Upper lobe of right lung (tissue), 1 donor: Measurements from ENCODE around the gene S100G. TPM values are rescaled to one million over a fixed set of nuclear protein-coding genes. Genes with fewer than 3 reads are reported as not detected.
"Not testable (repeated sequence)": the region's sequence is repeated elsewhere in the genome, so short reads cannot be mapped to it uniquely, and the experiment has no call there.

Experiments
- ATAC-seq: fragments of 200-7000 bp; cut with Tn5 transposase; one replicate; pipeline ENCODE4 v1.9.1; 2020; ENCODE audit warnings: mild to moderate bottlenecking, moderate library complexity
- DNase-seq: peaks from one replicate; pipeline ENCODE4 v3.0.0-alpha.2; 2020
- H3K27ac ChIP-seq: fragments of 200-600 bp; one replicate; pipeline ENCODE4 v1.8.0; 2022
- H3K27me3 ChIP-seq: fragments of 200-600 bp; one replicate; pipeline ENCODE4 v1.8.0; 2022; ENCODE audit warnings: mild to moderate bottlenecking
- H3K36me3 ChIP-seq: fragments of 200-600 bp; one replicate; pipeline ENCODE4 v1.8.0; 2022
- H3K4me1 ChIP-seq: fragments of 200-600 bp; one replicate; pipeline ENCODE4 v1.8.0; 2022
- H3K4me3 ChIP-seq: fragments of 200-600 bp; one replicate; pipeline ENCODE4 v1.8.0; 2022; ENCODE audit warnings: mild to moderate bottlenecking
- H3K9me3 ChIP-seq: fragments of 200-600 bp; one replicate; pipeline ENCODE4 v1.8.0; 2022
- intact Hi-C: fragments of 100-400 bp; cut with DNase I; formaldehyde crosslinking; loops from one replicate; pipeline ENCODE4 v1.11.0; 2022
- long read RNA-seq: library from polyadenylated mRNA; unstranded; transcript quantifications from one replicate; pipeline ENCODE4 v2.0.0, GENCODE V29; 2021
- total RNA-seq: library from RNA; stranded (reverse); fragmentation: NEBNext Ultra II Directional; extraction: Animal tissue kit (Norgen Biotek cat#: 25700); gene quantifications from one replicate; pipeline ENCODE4 v1.2.1, GENCODE V29; 2021
- TF ChIP-seq, protein P1 (sequence below): fragments of 200-600 bp; IDR thresholded peaks from one replicate; pipeline ENCODE4 v1.8.0; 2022; ENCODE audit warnings: antibody characterized with exemption
- donor health status: DM: no; HTN: yes; CAD: no; lungs with severe emphysema.

The S100G gene, protein sequence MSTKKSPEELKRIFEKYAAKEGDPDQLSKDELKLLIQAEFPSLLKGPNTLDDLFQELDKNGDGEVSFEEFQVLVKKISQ
- total RNA-seq: not detected
- long read RNA-seq: 0 reads

DNA sequence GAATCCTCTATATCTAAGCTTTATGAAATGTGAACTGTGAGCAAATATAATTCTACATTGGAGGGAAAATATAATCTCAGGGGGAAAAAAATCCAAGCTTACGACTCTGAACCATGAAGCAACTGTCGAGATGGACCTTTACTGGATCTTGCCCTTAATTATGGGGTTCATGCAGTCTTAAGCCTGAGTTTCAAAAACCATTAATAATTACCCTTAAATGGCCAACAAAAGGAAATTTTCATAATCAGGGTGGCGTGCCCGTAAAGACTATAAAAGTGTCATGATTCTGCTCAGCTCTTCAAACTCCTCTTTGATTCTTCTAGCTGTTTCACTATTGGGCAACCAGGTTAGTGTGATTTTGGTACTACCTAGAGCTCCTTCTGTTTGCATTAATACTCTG lies at the start of gene S100G:
Gene S100G, plus strand, starts transcription at position 301 of the 400 bp plus-strand sequence. CDS start 849 bp downstream, outside the sequence.
- ATAC-seq (no peak), DNase-seq (no peak)
- no peaks in the 10 kb centered on the region for H3K9me3 ChIP-seq
- no peaks in the 10 kb centered on the region for H3K36me3 ChIP-seq
- no peaks in the 10 kb centered on the region for H3K27me3 ChIP-seq
- TF ChIP-seq, protein P1, sequence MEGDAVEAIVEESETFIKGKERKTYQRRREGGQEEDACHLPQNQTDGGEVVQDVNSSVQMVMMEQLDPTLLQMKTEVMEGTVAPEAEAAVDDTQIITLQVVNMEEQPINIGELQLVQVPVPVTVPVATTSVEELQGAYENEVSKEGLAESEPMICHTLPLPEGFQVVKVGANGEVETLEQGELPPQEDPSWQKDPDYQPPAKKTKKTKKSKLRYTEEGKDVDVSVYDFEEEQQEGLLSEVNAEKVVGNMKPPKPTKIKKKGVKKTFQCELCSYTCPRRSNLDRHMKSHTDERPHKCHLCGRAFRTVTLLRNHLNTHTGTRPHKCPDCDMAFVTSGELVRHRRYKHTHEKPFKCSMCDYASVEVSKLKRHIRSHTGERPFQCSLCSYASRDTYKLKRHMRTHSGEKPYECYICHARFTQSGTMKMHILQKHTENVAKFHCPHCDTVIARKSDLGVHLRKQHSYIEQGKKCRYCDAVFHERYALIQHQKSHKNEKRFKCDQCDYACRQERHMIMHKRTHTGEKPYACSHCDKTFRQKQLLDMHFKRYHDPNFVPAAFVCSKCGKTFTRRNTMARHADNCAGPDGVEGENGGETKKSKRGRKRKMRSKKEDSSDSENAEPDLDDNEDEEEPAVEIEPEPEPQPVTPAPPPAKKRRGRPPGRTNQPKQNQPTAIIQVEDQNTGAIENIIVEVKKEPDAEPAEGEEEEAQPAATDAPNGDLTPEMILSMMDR: no peak
- no peak within 1 kb of the TSS for H3K4me3 ChIP-seq
- intact Hi-C loops: no loop called here
- H3K4me1 ChIP-seq: no peaks in the 10 kb centered on the region
- no peak within 1 kb of the TSS for H3K27ac ChIP-seq

DNA sequence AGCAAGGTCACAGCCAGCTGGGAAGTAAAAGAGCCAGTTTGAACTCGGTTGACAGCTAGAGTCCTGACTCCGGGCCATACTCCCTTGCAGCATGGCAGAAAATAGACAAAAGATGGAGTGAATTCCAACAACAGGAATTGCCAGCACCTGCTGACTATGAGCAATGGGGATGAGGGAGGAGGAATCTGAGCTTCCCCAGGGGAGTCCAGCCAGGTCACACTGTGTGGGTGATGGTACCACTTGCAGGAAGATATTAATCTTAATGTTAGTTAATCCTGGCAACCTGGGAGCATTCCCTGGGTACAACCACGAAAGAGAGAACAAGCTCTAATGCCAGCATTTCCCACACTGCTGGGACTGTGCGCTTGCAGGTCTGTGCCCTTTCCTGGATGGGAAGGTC lies 48.1 kb upstream of the S100G start:
- Histone ChIP-seq H3K27me3 (no peaks in the 10 kb centered on the region), H3K27ac (no peak overlapping the region), H3K36me3 (no peaks in the 10 kb centered on the region), H3K9me3 (no peaks in the 10 kb centered on the region), H3K4me1 (no peaks in the 10 kb centered on the region), H3K4me3 (no peak overlapping the region)
- intact Hi-C loops: no loop called here
- TF ChIP-seq, protein P1: no peak
- DNase-seq (no peak), ATAC-seq (no peak)

DNA sequence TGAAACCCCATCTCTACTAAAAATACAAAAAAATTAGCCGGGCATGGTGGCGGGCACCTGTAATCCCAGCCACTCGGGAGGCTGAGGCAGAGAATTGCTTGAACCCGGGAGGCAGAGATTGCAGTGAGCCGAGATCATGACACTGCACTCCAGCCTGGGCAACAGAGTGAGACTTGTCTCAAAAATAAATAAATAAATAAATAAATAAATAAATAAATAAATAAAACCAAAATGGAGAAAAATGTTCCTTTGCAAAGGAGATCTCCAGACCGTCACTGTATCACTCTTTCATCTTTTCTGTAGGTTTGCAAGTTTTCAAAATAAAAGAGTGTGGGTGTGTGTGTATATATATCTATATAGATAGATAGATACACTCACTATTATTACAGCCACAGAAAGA lies 46.7 kb upstream of the S100G start:
- not testable (repeated sequence) for DNase-seq, H3K4me1 ChIP-seq

DNA sequence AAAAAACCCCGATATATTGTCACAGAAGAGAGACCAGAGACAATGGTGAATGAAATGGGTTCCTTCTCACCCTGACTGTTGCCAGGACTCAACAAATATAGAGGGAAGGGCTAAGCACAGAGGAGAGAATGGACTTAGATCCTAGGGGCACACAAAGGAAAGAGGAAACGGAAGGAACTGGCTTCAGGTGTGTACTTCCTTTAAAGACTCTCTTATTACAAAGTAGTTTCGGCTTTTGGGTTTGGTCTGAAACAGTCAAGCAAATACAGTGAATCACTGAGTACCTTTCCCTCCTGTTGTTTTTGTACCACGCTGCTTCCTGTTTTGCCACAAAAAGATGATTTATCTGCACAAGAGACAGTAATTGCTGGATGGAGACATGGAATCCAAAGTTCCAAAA lies 46.1 kb upstream of the S100G start:
- H3K27ac ChIP-seq: no peak overlapping the region
- H3K36me3 ChIP-seq: no peaks in the 10 kb centered on the region
- H3K4me1 ChIP-seq: no peaks in the 10 kb centered on the region
- TF ChIP-seq, protein P1: no peak
- H3K4me3 ChIP-seq: no peak overlapping the region
- ATAC-seq (no peak), DNase-seq (no peak)
- no peaks in the 10 kb centered on the region for H3K27me3 ChIP-seq
- no peaks in the 10 kb centered on the region for H3K9me3 ChIP-seq
- intact Hi-C loops: no loop called here

More for the DNA sequence above, 46.7 kb upstream of the S100G start:
- intact Hi-C loops, H3K27me3 ChIP-seq, ATAC-seq, H3K4me3 ChIP-seq, H3K36me3 ChIP-seq, H3K27ac ChIP-seq, H3K9me3 ChIP-seq: not testable (repeated sequence)

DNA sequence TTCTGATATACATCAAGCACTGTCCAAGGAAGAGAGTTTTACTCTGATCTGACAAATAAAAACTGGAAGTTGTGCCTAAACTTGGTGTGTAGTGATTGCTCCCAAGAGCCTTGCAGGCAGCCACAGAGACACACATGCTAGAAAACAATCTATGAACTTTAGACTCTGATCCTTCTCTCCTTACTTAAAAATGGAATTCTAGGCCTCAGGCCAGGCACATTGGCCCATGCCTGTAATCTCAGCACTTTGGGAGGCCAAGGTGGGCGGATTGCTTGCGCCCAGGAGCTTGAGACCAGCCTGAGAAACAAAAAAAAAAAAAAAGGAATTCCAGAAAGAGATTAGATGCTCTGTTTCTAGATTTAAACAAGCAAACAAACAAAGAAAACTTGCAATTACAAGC lies 45.6 kb upstream of the S100G start:
- H3K4me1 ChIP-seq: no peaks in the 10 kb centered on the region
- H3K27me3 ChIP-seq: no peaks in the 10 kb centered on the region
- no peaks in the 10 kb centered on the region for H3K36me3 ChIP-seq
- H3K4me3 ChIP-seq: no peak overlapping the region
- no peak overlapping the region for H3K27ac ChIP-seq
- TF ChIP-seq, protein P1: no peak
- DNase-seq (no peak), ATAC-seq (no peak)
- no peaks in the 10 kb centered on the region for H3K9me3 ChIP-seq
- intact Hi-C loops: no loop called here

- Histone ChIP-seq H3K4me3 (no peak overlapping the region), H3K36me3 (no peaks in the 10 kb centered on the region), H3K4me1 (no peaks in the 10 kb centered on the region), H3K9me3 (no peaks in the 10 kb centered on the region), H3K27ac (no peak overlapping the region), H3K27me3 (no peaks in the 10 kb centered on the region)
- TF ChIP-seq, protein P1: no peak
- no peak for DNase-seq
- ATAC-seq: no peak
- intact Hi-C loops: no loop called here
Measured at GRCh38 chrX:16606142-16606720, 43.7 kb upstream of the S100G start.
